Lower lobe of right lung (tissue), 2 donors: ENCODE data around the gene PATE2. TPM values are rescaled to one million over a fixed set of nuclear protein-coding genes. Genes with fewer than 3 reads are reported as not detected.

Source experiments
- ATAC-seq, 2 donors: fragments of 200-7000 bp; cut with Tn5 transposase; one replicate each; pipeline ENCODE4 v1.9.1; 2020 to 2022; ENCODE audit warnings: mild to moderate bottlenecking in 2 of 2, moderate library complexity in 2 of 2
- DNase-seq: peaks from one replicate; pipeline ENCODE4 v3.0.0-alpha.2; 2020
- H3K27ac ChIP-seq: fragments of 200-600 bp; one replicate; pipeline ENCODE4 v1.8.0; 2022
- H3K27me3 ChIP-seq: fragments of 200-600 bp; one replicate; pipeline ENCODE4 v1.8.0; 2022; ENCODE audit warnings: low read depth
- H3K36me3 ChIP-seq: fragments of 200-600 bp; one replicate; pipeline ENCODE4 v1.8.0; 2022; ENCODE audit warnings: mild to moderate bottlenecking
- H3K4me1 ChIP-seq: fragments of 200-600 bp; one replicate; pipeline ENCODE4 v1.8.0; 2022
- H3K4me3 ChIP-seq: fragments of 200-600 bp; one replicate; pipeline ENCODE4 v1.8.0; 2022; ENCODE audit warnings: mild to moderate bottlenecking
- H3K9me3 ChIP-seq: fragments of 200-600 bp; one replicate; pipeline ENCODE4 v1.8.0; 2022
- intact Hi-C: fragments of 100-400 bp; cut with DNase I; formaldehyde crosslinking; loops from one replicate; pipeline ENCODE4 v1.11.0; 2022
- total RNA-seq: library from RNA; stranded (reverse); fragmentation: NEBNext Ultra II Directional; extraction: Animal tissue kit (Norgen Biotek cat#: 25700); gene quantifications from one replicate; pipeline ENCODE4 v1.2.1, GENCODE V29; 2021
- TF ChIP-seq, protein P1 (sequence below): fragments of 200-600 bp; IDR thresholded peaks from one replicate; pipeline ENCODE4 v1.8.0; 2022; ENCODE audit warnings: antibody characterized with exemption, mild to moderate bottlenecking
- donor health status: DM: no; HTN: yes; CAD: no; lungs with severe emphysema.

PATE2 gene
- total RNA-seq, 1 donor from 2014 or later: not detected

- intact Hi-C loops: no loop called here
- no peaks in the 10 kb centered on the region for H3K36me3 ChIP-seq
- H3K27me3 ChIP-seq: no peaks in the 10 kb centered on the region
- H3K4me3 ChIP-seq: no peak overlapping the region
- no peaks in the 10 kb centered on the region for H3K4me1 ChIP-seq
- DNase-seq (peak; percentile 46), ATAC-seq (peak in 1 of 2 donors; percentile 86)
- TF ChIP-seq, protein P1, sequence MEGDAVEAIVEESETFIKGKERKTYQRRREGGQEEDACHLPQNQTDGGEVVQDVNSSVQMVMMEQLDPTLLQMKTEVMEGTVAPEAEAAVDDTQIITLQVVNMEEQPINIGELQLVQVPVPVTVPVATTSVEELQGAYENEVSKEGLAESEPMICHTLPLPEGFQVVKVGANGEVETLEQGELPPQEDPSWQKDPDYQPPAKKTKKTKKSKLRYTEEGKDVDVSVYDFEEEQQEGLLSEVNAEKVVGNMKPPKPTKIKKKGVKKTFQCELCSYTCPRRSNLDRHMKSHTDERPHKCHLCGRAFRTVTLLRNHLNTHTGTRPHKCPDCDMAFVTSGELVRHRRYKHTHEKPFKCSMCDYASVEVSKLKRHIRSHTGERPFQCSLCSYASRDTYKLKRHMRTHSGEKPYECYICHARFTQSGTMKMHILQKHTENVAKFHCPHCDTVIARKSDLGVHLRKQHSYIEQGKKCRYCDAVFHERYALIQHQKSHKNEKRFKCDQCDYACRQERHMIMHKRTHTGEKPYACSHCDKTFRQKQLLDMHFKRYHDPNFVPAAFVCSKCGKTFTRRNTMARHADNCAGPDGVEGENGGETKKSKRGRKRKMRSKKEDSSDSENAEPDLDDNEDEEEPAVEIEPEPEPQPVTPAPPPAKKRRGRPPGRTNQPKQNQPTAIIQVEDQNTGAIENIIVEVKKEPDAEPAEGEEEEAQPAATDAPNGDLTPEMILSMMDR: no peak
- H3K9me3 ChIP-seq: no peaks in the 10 kb centered on the region
- no peak overlapping the region for H3K27ac ChIP-seq
These were observed 22.6 kb downstream of the PATE2 start for GRCh38 chr11:125756050-125756449.

DNA sequence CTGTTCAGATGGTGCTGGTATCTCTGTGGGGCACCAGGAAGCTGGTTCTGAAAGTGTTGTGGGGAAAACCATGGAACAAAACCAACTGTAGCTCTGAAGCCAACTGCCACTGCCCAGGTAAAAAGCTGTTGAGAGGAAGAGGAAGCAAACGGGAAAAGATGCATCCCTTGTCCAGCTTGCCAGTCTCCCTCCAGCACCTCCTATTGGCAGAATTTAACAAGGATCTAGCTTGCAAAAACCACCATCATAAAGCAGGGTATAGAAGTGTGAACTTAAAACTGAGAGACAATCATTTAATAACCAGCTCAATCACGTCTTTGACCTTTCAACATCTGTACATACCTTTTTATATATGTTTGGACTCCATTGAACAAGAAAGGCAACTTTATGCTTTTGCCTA lies 28.0 kb downstream of the PATE2 start:
- intact Hi-C loops: no loop called here
- Histone ChIP-seq H3K4me1 (no peaks in the 10 kb centered on the region), H3K4me3 (no peak overlapping the region), H3K27me3 (no peaks in the 10 kb centered on the region), H3K27ac (no peak overlapping the region), H3K36me3 (no peaks in the 10 kb centered on the region), H3K9me3 (no peaks in the 10 kb centered on the region)
- no peak for ATAC-seq
- no peak for DNase-seq
- TF ChIP-seq, protein P1: no peak

DNA sequence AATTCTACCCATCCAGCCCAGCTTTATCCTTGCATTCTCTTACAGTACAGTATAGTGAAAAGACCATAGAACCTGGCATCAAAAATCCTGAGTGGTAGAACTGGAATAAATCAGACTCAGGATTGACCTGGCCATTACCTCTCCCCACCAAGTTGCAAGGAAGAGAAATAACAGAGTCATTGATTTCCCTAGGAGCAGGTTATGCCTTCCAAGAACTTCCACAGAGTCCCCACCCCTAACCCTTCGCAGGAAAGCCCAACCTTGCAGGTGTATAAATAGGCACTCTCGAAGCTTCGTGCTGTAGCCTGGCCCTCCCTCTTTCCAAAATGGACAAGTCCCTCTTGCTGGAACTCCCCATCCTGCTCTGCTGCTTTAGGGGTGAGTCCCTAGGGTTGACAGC lies 32.6 kb downstream of the PATE2 start, which contains the start of gene PATE1:
Gene PATE1, plus strand, starts transcription at position 301 of the 400 bp plus-strand sequence. Its CDS starts 26 bp downstream, at position 327.
- no peak for ATAC-seq
- Histone ChIP-seq H3K36me3 (no peaks in the 10 kb centered on the region), H3K27me3 (no peaks in the 10 kb centered on the region), H3K4me3 (no peak within 1 kb of the TSS), H3K27ac (no peak within 1 kb of the TSS), H3K4me1 (no peaks in the 10 kb centered on the region), H3K9me3 (no peaks in the 10 kb centered on the region)
- intact Hi-C loops: no loop called here
- no peak for DNase-seq
- TF ChIP-seq, protein P1: no peak

GRCh38 chr11:125743681-125744080 lies 34.9 kb downstream of the PATE2 start:
- H3K4me3 ChIP-seq: no peak overlapping the region
- intact Hi-C loops: no loop called here
- ATAC-seq (no peak), DNase-seq (no peak)
- no peaks in the 10 kb centered on the region for H3K9me3 ChIP-seq
- TF ChIP-seq, protein P1: no peak
- no peak overlapping the region for H3K27ac ChIP-seq
- H3K36me3 ChIP-seq: no peaks in the 10 kb centered on the region
- no peaks in the 10 kb centered on the region for H3K27me3 ChIP-seq
- no peaks in the 10 kb centered on the region for H3K4me1 ChIP-seq

DNA sequence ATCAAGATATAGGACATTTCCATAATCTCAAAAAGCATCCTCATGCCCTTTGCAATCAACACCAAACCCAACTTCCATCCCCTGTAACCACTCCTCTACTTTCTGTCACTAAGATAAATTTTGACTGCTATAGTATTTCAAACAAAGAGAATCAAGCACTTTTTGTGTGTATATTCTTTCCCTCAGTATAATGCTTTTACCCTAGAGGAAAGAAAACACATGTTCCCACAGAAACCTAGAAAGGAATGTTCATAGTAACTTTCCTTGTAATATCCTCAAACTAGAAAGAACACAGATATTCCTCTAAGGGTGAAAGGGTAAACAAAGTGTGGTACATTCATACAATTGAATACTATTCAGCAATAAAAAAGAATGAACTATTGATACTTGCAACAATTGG lies 38.0 kb downstream of the PATE2 start:
- TF ChIP-seq, protein P1: no peak
- DNase-seq: no peak
- H3K36me3 ChIP-seq: no peaks in the 10 kb centered on the region
- no peak for ATAC-seq
- H3K4me3 ChIP-seq: no peak overlapping the region
- H3K9me3 ChIP-seq: no peaks in the 10 kb centered on the region
- intact Hi-C loops: no loop called here
- no peaks in the 10 kb centered on the region for H3K27me3 ChIP-seq
- no peak overlapping the region for H3K27ac ChIP-seq
- no peaks in the 10 kb centered on the region for H3K4me1 ChIP-seq

DNA sequence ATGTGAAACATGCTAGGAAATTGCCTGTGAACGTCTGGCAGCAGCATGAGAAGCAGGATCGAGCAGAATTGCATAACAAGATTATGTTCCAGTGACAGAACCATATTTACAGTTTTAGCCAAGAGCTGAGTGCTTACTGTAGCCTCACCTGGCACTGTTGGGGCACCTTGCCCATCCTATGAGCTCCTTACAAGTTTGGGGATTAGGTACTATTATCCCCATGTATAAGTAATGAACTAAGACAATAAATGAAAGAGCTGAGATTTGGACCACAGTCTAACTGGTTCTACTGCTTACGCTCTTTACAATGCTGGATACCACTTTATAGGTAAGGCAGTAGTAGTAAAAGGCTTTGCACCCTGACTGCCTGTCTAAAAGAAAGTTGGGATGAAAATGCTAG lies 49.7 kb downstream of the PATE2 start:
- H3K4me3 ChIP-seq: no peak overlapping the region
- intact Hi-C loops: no loop called here
- ATAC-seq (no peak), DNase-seq (no peak)
- H3K4me1 ChIP-seq: no peaks in the 10 kb centered on the region
- TF ChIP-seq, protein P1: no peak
- no peaks in the 10 kb centered on the region for H3K9me3 ChIP-seq
- H3K36me3 ChIP-seq: no peaks in the 10 kb centered on the region
- H3K27me3 ChIP-seq: no peaks in the 10 kb centered on the region
- H3K27ac ChIP-seq: no peak overlapping the region
